GM23338 (cell line): ENCODE data around the gene SFT2D1. TPM values are rescaled to one million over a fixed set of nuclear protein-coding genes. Genes with fewer than 3 reads are reported as not detected.

Experiments
- ETS1 ChIP-seq: IDR thresholded peaks from 2 replicates; pipeline ENCODE4 v1.6.1; 2016; ENCODE audit warnings: antibody characterized with exemption
- EZH2 ChIP-seq: fragments of 200-600 bp; sonication (generic); IDR thresholded peaks from one replicate; pipeline ENCODE4 v1.8.0; 2017; ENCODE audit warnings: antibody characterized with exemption, mild to moderate bottlenecking, low read depth; ENCODE audit not compliant: unreplicated experiment
- JUNB ChIP-seq: IDR thresholded peaks from one replicate; pipeline ENCODE4 v1.6.1; 2016; ENCODE audit warnings: antibody characterized with exemption; ENCODE audit not compliant: unreplicated experiment
- POLR2AphosphoS5 ChIP-seq: IDR thresholded peaks from 2 replicates; pipeline ENCODE4 v1.6.1; 2016; ENCODE audit warnings: antibody characterized with exemption, low read depth
- REST ChIP-seq: IDR thresholded peaks from one replicate; pipeline ENCODE4 v1.6.1; 2018; ENCODE audit warnings: antibody characterized with exemption; ENCODE audit not compliant: unreplicated experiment
- STAT1 ChIP-seq: IDR thresholded peaks from one replicate; pipeline ENCODE4 v1.6.1; 2016; ENCODE audit warnings: antibody characterized with exemption; ENCODE audit not compliant: unreplicated experiment
- ZNF114 ChIP-seq: fragments of 250-450 bp; sonication (Bioruptor Pico); IDR thresholded peaks from 2 replicates; pipeline ENCODE4 v1.5.0; 2020; ENCODE audit warnings: mild to moderate bottlenecking, moderate library complexity
- ZNF331 ChIP-seq: fragments of 250-450 bp; sonication (Bioruptor Pico); IDR thresholded peaks from 2 replicates; pipeline ENCODE4 v1.5.0; 2020; ENCODE audit warnings: low read depth, mild to moderate bottlenecking, moderate library complexity
- ZNF462 ChIP-seq: fragments of 250-450 bp; sonication (Bioruptor Pico); IDR thresholded peaks from 2 replicates; pipeline ENCODE4 v1.5.0; 2020; ENCODE audit warnings: mild to moderate bottlenecking, moderate library complexity
- polyA plus RNA-seq: library from polyadenylated mRNA; unstranded; fragments of >200 nt; fragmentation: Nextera tagmentation; extraction: Ambion mirVana; gene quantifications from 2 replicates; pipeline ENCODE4 v1.2.1, GENCODE V29; 2016
- total RNA-seq: library from RNA; depleted of rRNA; stranded (reverse); fragments of >200 nt; shearing (Covaris generic); gene quantifications from 2 replicates; pipeline ENCODE4 v1.2.3, GENCODE V29; 2014

SFT2D1 gene
- total and polyA plus RNA-seq, 2 experiments from 2014 or later, result 74.7 to 120 TPM

GRCh38 chr6:166334878-166335277 lies 7.5 kb downstream of the SFT2D1 start (continued):
- no peak for TF ChIP-seq ZNF462
- no peak for TF ChIP-seq REST
- TF ChIP-seq ZNF114 (CRISPR knock-in tag), result no peak
- TF ChIP-seq EZH2, result no peak
- TF ChIP-seq POLR2AphosphoS5, result no peak
- TF ChIP-seq STAT1, result no peak
- TF ChIP-seq ZNF331 (CRISPR knock-in tag), result no peak
- no peak for TF ChIP-seq ETS1
- TF ChIP-seq JUNB, result no peak
